HEK293T (cell line): ENCODE measurements around the gene POLR3C.
"Not testable (repeated sequence)": the region's sequence is repeated elsewhere in the genome, so short reads cannot be mapped to it uniquely, and the experiment has no call there.

ENCODE experiments used
- ARNT ChIP-seq: fragments of 450-650 bp; IDR thresholded peaks from 2 replicates; pipeline ENCODE4 v1.6.1; 2017; ENCODE audit warnings: mild to moderate bottlenecking
- BHLHE40 ChIP-seq: fragments of 450-650 bp; IDR thresholded peaks from 2 replicates; pipeline ENCODE4 v1.6.1; 2016; ENCODE audit warnings: mild to moderate bottlenecking, moderate library complexity, borderline replicate concordance
- ELF4 ChIP-seq: fragments of 450-650 bp; IDR thresholded peaks from 2 replicates; pipeline ENCODE4 v1.6.1; 2017; ENCODE audit warnings: antibody characterized with exemption
- FOXK2 ChIP-seq: fragments of 450-650 bp; IDR thresholded peaks from 2 replicates; pipeline ENCODE4 v1.6.1; 2016; ENCODE audit warnings: mild to moderate bottlenecking
- NFRKB ChIP-seq: fragments of 450-650 bp; IDR thresholded peaks from 2 replicates; pipeline ENCODE4 v1.6.1; 2016; ENCODE audit warnings: mild to moderate bottlenecking, moderate library complexity
- SP1 ChIP-seq: fragments of 450-650 bp; IDR thresholded peaks from 2 replicates; pipeline ENCODE4 v1.6.1; 2017
- SUZ12 ChIP-seq: fragments of 450-650 bp; IDR thresholded peaks from 2 replicates; pipeline ENCODE4 v1.6.1; 2016; ENCODE audit warnings: mild to moderate bottlenecking
- TARDBP ChIP-seq: fragments of 450-650 bp; IDR thresholded peaks from 2 replicates; pipeline ENCODE4 v1.6.1; 2016

- not testable (repeated sequence) for TF ChIP-seq NFRKB, ELF4, ARNT, TARDBP, FOXK2, BHLHE40, SUZ12, SP1
These were observed 32.1 kb upstream of the POLR3C start for GRCh38 chr1:145791860-145792259.
